Measurements from ENCODE around the gene SRRM1. TPM values are rescaled to one million over a fixed set of nuclear protein-coding genes. Genes with fewer than 3 reads are reported as not detected.

SRRM1 gene
- total and polyA plus RNA-seq, 8 donors = 86.4 to 213 (median 182) TPM

DNA sequence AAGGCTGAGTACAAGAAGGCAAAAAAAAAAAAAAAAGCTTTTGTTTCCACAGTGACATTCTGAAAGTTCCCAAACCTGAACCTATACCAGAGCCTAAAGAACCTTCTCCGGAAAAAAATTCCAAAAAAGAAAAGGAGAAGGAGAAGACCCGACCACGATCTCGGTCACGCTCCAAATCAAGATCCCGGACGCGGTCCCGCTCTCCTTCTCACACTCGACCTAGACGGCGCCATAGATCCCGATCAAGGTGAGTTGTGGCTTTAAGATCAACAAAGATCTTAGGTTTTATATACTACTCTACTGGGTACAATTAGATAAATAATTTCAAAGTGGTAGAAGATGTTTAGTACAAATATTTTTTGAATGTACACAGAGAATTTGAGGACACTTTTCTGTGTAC, 9.3 kb downstream of the SRRM1 start:
- Histone ChIP-seq H3K9me3 (no peaks in the 10 kb centered on the region), H3K36me3 (peaks cover 12 to 100% of the 10 kb centered on the region in 2 donors), H3K4me1 (no peaks in the 10 kb centered on the region), H3K4me3 (no peak overlapping the region), H3K27me3 (no peaks in the 10 kb centered on the region), H3K27ac (no peak overlapping the region)
- no peak for ATAC-seq
- intact Hi-C loops (cut with DNase I) = no loop called here
- TF ChIP-seq CTCF (IDR thresholded peaks at IDR 0.05) = no peak
- DNase-seq = no peak

DNA sequence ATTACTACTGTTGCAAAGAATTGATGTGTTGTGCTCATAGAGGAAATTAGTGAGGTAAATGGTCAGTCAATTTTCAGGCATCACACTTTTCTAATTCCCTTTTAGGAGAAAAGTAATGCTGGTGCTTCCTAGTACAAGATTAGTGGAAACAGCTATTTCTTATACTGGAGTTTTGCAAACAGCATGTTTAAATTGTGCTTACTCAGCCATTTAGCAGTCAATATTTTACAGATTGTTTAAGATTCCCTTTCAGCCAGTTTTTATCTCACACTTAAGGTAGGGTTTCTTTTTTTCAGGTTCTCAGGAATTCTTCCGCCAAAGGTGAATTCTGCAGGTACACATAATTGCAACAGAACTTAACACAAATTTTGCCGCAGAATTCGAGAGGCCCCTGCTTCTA, 10.9 kb downstream of the SRRM1 start:
- peaks cover 11 to 100% of the 10 kb centered on the region in 2 donors for H3K36me3 ChIP-seq

GRCh38 chr1:24656046-24656445, 12.9 kb downstream of the SRRM1 start:
- H3K36me3 ChIP-seq = peaks cover 0 to 100% of the 10 kb centered on the region in 2 donors
- TF ChIP-seq CTCF (IDR thresholded peaks at IDR 0.05) = no peak
- DNase-seq (no peak), ATAC-seq (no peak)
- H3K4me1 ChIP-seq = no peaks in the 10 kb centered on the region
- no peak overlapping the region for H3K4me3 ChIP-seq
- intact Hi-C loops (cut with DNase I) = no loop called here
- H3K27ac ChIP-seq = no peak overlapping the region
- H3K27me3 ChIP-seq = no peaks in the 10 kb centered on the region
- H3K9me3 ChIP-seq = no peaks in the 10 kb centered on the region

More for the DNA sequence above, 10.9 kb downstream of the SRRM1 start:
- no peak overlapping the region for H3K27ac ChIP-seq
- no peaks in the 10 kb centered on the region for H3K9me3 ChIP-seq
- no peak for TF ChIP-seq CTCF (IDR thresholded peaks at IDR 0.05)
- no peaks in the 10 kb centered on the region for H3K27me3 ChIP-seq
- H3K4me3 ChIP-seq = no peak overlapping the region
- intact Hi-C loops (cut with DNase I) = no loop called here
- DNase-seq = no peak
- no peak for ATAC-seq
- H3K4me1 ChIP-seq = no peaks in the 10 kb centered on the region

DNA sequence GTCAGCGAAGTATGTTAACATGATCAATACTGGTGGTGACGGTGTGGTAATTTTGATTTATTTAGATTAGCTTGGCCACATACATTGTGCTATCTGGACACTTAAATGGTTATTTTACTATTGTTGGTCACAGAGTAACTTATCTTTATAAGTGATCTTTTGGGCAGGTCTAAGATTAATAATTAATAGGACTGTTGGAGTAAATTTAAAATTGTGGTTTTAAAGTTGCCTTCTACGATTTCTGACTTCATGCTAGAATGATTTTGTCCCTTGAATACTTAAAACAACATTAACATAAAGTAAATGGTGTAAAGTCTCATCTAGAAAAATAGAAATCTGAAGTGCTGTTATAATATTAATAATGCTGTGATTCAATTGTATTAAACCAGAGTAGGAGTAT, 14.7 kb downstream of the SRRM1 start:
- Histone ChIP-seq H3K27ac (no peak overlapping the region), H3K4me3 (no peak overlapping the region), H3K27me3 (no peaks in the 10 kb centered on the region), H3K36me3 (peaks cover 0 to 100% of the 10 kb centered on the region in 2 donors), H3K9me3 (no peaks in the 10 kb centered on the region), H3K4me1 (no peaks in the 10 kb centered on the region)
- TF ChIP-seq CTCF (IDR thresholded peaks at IDR 0.05) = no peak
- no peak for ATAC-seq
- DNase-seq = no peak
- intact Hi-C loops (cut with DNase I) = no loop called here

- no peaks in the 10 kb centered on the region for H3K27me3 ChIP-seq
- H3K9me3 ChIP-seq = no peaks in the 10 kb centered on the region
- H3K36me3 ChIP-seq = peaks cover 0 to 100% of the 10 kb centered on the region in 2 donors
- ATAC-seq = no peak
- TF ChIP-seq CTCF (IDR thresholded peaks at IDR 0.05) = no peak
- no peak overlapping the region for H3K27ac ChIP-seq
- DNase-seq = no peak
- H3K4me3 ChIP-seq = no peak overlapping the region
- H3K4me1 ChIP-seq = no peaks in the 10 kb centered on the region
- intact Hi-C loops (cut with DNase I) = no loop called here
These were observed 16.2 kb downstream of the SRRM1 start for GRCh38 chr1:24659166-24659904.

Measured in left lung (tissue), 10 donors.